Stimulated activated CD4-positive, alpha-beta T cell treated with anti-CD3 and anti-CD28 coated beads, Interleukin-2, amount 100 ng/mL, for 4 hours (primary cell): ENCODE measurements around the gene IRX2.

Source experiments
- DNase-seq: peaks from one replicate; pipeline ENCODE4 v3.0.0-alpha.2; 2020; ENCODE audit warnings: low read depth

IRX2 gene

GRCh38 chr5:2714026-2714425 lies 37.5 kb downstream of the IRX2 start:
- DNase-seq: no peak

- DNase-seq: no peak
Measured at GRCh38 chr5:2711446-2712425, 39.7 kb downstream of the IRX2 start.

DNA sequence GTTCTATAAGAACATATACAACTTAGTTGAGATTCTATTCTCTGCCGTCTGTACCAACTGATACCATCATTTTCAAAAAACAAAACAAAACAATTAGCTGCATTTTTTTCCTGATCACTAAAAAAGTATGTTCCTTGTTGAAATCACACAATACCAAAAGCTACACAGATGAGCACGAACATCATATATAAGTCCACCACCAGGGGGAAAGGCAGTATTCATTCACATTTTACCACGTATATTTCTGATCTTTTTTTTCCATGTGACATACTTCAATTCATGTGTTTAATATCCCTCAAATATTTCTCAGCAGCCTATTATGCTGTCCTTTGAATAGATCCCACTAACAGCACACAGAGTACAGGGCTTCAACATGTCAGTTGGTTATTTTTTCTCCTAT lies 40.6 kb downstream of the IRX2 start:
- no peak for DNase-seq

GRCh38 chr5:2709976-2710689 lies 41.3 kb downstream of the IRX2 start:
- DNase-seq: no peak

DNA sequence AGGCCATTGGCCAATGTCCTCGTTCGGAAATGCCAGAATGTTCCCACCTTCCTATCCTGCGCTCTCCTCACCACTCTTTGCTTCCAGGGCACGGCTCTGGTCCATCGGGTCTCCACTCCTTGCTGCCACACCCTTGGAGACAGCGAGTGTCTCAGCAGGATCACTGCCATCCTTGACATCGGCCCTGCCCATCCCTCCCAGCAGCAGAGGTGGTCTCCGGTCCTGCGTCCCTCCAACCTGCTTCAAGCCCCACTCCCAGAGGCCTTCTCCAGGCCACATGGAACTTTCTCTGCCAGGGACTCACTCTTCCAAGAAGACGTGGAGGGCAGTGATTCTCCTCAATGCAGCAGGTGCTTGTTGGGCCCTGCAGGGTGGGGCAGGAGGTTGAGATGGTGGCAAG lies 42.7 kb downstream of the IRX2 start:
- DNase-seq: no peak

- no peak for DNase-seq
Measured at GRCh38 chr5:2708132-2708531, 43.3 kb downstream of the IRX2 start.

DNA sequence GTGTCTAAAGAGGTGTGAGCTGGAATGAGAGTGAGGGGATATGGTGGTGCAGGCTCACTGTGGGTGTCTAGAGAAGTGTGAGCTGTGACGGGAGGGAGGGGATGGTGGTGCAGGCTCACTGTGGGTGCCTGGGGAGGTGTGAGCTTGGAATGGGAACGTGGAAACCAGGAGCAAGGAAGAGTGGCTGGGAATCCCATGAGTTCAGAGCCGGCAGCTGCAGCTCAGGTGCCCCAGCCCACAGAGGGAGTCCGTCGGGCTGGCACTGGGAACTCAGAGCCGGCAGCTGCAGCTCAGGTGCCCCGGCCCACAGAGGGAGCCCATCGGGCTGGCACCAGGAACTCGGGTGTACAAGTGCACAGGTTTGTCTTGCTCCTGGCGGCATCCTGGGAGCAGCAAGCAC lies 45.6 kb downstream of the IRX2 start:
- no peak for DNase-seq

- no peak for DNase-seq
Measured at GRCh38 chr5:2704806-2705645, 46.5 kb downstream of the IRX2 start.

DNA sequence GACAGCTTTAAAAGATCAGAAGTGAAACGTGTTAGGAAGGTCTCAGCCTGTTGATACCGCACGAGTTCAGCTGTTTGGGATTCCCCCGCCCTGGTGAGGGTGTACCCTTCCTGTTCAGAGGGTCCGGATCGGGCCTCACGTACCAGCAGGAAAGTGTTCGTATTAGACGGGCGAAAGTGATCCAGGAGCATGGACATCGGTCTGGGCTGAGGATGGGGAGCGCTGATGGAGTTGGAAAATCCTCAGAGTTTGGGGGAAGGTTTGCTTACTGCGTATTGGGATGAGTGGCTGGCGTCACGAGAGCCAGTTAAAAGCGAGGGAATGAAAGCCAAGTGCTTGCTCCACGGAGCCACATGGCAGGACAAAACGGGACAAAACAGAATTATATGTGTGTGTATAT lies 47.4 kb downstream of the IRX2 start:
- DNase-seq: no peak

GRCh38 chr5:2703615-2704014 lies 47.9 kb downstream of the IRX2 start:
- no peak for DNase-seq

- no peak for DNase-seq
Measured at GRCh38 chr5:2703041-2703440, 48.4 kb downstream of the IRX2 start.

- DNase-seq: no peak
Measured at GRCh38 chr5:2702096-2702879, 49.2 kb downstream of the IRX2 start.

DNA sequence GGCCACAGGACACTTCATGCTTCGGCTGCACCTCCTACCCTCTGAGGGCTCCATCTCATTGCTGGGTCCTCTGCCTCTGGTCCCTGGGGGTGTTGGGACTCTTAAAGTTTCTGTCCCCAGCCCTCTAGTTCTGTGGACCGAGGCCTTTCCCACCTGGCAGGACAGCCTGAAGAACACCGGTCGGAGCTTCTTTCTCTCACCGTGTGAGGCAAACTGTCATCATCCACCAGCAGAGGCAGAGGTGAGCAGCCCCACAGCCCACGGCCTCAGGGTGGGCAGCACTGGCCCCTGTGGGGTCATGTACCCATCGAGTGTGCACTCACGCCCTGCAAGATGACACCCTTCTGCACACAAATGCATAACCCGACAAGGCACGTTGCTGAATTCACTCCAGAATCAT lies 49.9 kb downstream of the IRX2 start:
- no peak for DNase-seq

GRCh38 chr5:2700876-2701275 lies 50.6 kb downstream of the IRX2 start:
- no peak for DNase-seq

DNA sequence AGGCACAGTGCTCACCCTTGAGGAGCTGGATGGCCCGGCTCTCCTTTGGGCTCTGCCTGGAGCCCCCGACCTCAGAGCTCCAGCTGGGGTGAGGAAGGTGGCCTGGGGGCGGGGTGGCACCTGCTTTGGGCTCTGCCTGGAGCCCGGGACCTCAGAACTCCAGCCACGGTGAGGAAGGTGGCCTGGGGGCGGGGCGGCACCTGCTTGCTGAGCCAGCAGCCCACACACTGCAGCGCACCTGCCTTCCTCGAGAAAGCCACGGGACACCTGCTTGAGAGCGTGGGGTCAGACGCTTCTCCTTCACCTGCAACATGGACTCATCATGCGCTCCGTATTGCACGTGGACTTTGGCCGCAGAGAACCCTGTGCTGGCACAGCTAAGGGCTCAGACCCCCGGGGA lies 51.8 kb downstream of the IRX2 start:
- DNase-seq: no peak

GRCh38 chr5:2699231-2699630 lies 52.2 kb downstream of the IRX2 start:
- no peak for DNase-seq

GRCh38 chr5:2698581-2698980 lies 52.9 kb downstream of the IRX2 start:
- DNase-seq: no peak

DNA sequence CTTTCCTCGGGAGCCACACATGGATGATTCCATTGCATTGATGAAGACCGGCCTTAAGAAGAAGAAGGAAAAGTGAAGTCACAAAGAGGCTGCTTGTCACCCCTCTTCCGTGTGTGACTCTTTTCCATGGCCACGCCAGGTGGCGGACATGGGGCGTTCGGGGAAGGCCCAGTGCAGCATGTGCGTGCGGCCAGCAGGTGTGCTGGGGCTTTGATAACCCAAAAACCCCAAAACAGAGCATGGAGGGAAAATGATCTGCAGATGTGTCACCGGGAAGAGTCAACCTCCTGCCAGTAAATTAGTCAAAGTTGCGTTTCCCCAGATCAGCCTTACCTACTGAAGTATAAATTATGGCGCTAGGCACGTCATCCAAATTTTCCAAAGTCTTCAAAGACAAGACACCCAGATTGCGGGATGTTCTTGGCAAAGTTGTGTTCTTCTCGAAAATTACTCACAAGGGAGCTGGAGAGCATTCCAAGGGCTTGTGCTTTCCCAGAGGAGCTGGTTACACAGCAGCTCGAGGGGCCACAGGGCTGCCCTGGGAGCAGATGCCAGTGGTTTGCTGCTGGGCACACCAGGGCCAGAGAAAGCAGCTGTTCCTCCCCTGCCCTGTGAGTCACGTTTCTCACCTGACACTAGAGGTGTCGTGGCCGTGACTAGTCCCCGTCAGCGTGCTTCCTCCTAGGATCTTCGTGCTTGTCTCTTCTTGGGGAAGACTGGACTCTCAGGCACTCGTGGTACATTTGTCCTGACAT lies 53.9 kb downstream of the IRX2 start:
- no peak for DNase-seq

- DNase-seq: no peak
Measured at GRCh38 chr5:2697041-2697440, 54.4 kb downstream of the IRX2 start.
